ENCODE measurements around the gene FLAD1.
A peak's percentile ranks its signal among the peaks of the same experiment; 100 is the strongest.

FLAD1 gene

GRCh38 chr1:154982897-154983648 lies at the start of gene FLAD1:
Gene FLAD1 (plus strand): TSS chr1:154983344. CDS start chr1:154983695, 351 bp downstream.
- DNase-seq (ENCODE audit: low read depth in 2 of 2): peak; percentile 100

GRCh38 chr1:154934358-154934948 lies 48.7 kb upstream of the FLAD1 start:
- no peak for DNase-seq (ENCODE audit: low read depth in 2 of 2)

- no peak for DNase-seq (ENCODE audit: low read depth in 2 of 2)
These were observed 47.2 kb upstream of the FLAD1 start for GRCh38 chr1:154935749-154936554.

GRCh38 chr1:154936555-154937084 lies 46.5 kb upstream of the FLAD1 start, which contains the start of gene PMVK:
Gene PMVK (minus strand): TSS chr1:154936719. CDS start chr1:154936685, 34 bp downstream.
- DNase-seq (ENCODE audit: low read depth in 2 of 2): peak; percentile 89 to 91

GRCh38 chr1:154937085-154937987 lies 45.8 kb upstream of the FLAD1 start:
- DNase-seq (ENCODE audit: low read depth in 2 of 2): peak; percentile 86

GRCh38 chr1:154937988-154938386 lies 45.2 kb upstream of the FLAD1 start:
- no peak for DNase-seq (ENCODE audit: low read depth in 2 of 2)

GRCh38 chr1:154938604-154939399 lies 44.3 kb upstream of the FLAD1 start:
- no peak for DNase-seq (ENCODE audit: low read depth in 2 of 2)

GRCh38 chr1:154940213-154940560 lies 43.0 kb upstream of the FLAD1 start:
- DNase-seq (ENCODE audit: low read depth in 2 of 2): no peak

GRCh38 chr1:154940651-154941194 lies 42.4 kb upstream of the FLAD1 start:
- no peak for DNase-seq (ENCODE audit: low read depth in 2 of 2)

GRCh38 chr1:154941333-154942013 lies 41.7 kb upstream of the FLAD1 start:
- no peak for DNase-seq (ENCODE audit: low read depth in 2 of 2)

GRCh38 chr1:154943649-154944400 lies 39.3 kb upstream of the FLAD1 start:
- DNase-seq (ENCODE audit: low read depth in 2 of 2): no peak

- DNase-seq (ENCODE audit: low read depth in 2 of 2): no peak
These were observed 38.6 kb upstream of the FLAD1 start for GRCh38 chr1:154944401-154945159.

GRCh38 chr1:154945160-154945961 lies 37.8 kb upstream of the FLAD1 start:
- DNase-seq (ENCODE audit: low read depth in 2 of 2): no peak

- no peak for DNase-seq (ENCODE audit: low read depth in 2 of 2)
These were observed 36.9 kb upstream of the FLAD1 start for GRCh38 chr1:154945962-154946850.

- DNase-seq (ENCODE audit: low read depth in 2 of 2): no peak
These were observed 35.1 kb upstream of the FLAD1 start for GRCh38 chr1:154948079-154948478.

Data from fibroblast of skin of left biceps (primary cell).